HEK293 (cell line): Measurements from ENCODE around the gene RNASE8.

Source experiments
- CTCF ChIA-PET: fragments of 350-600 bp; formaldehyde crosslinking; extraction: SDS; loops from one replicate; lab custom pipeline; 2021; ENCODE audit warnings: antibody characterized with exemption; lab: Yijun Ruan, JAX
- POLR2A ChIA-PET: fragments of 300-600 bp; formaldehyde crosslinking; extraction: SDS; loops from one replicate; lab custom pipeline; 2020; ENCODE audit warnings: antibody characterized with exemption, inconsistent platforms; lab: Yijun Ruan, JAX
- H3K27ac ChIP-seq: fragments of 200-500 bp; sonication (Bioruptor generic); 2 replicates; pipeline ENCODE4 v1.5.1; 2014; ENCODE audit warnings: low read depth, low read length, control low read depth, inconsistent platforms; ENCODE audit errors: extremely low read depth
- H3K36me3 ChIP-seq, 2 experiments: fragments of 200-500 bp in 1 of 2; sonication (Bioruptor generic) in 1 of 2; 1 replicate in 1 of 2; 2 replicates in 1 of 2; pipeline ENCODE4 v1.5.1; 2014 to 2017; ENCODE audit warnings: inconsistent platforms in 2 of 2, low read length in 2 of 2; ENCODE audit not compliant: control insufficient read depth in 2 of 2, insufficient read depth in 1 of 2
- H3K4me1 ChIP-seq: fragments of 200-500 bp; sonication (Bioruptor generic); 2 replicates; pipeline ENCODE4 v1.5.1; 2014; ENCODE audit warnings: mild to moderate bottlenecking, low read length, inconsistent platforms; ENCODE audit not compliant: control insufficient read depth, insufficient read depth
- H3K4me3 ChIP-seq: 2 replicates; pipeline ENCODE4 v1.5.1; 2011; ENCODE audit warnings: low read depth, mild to moderate bottlenecking, control low read depth, low read length, moderate library complexity
- H3K9me3 ChIP-seq: fragments of 200-500 bp; sonication (Bioruptor generic); 2 replicates; pipeline ENCODE4 v1.5.1; 2014; ENCODE audit warnings: low read depth, low read length, inconsistent platforms; ENCODE audit not compliant: control insufficient read depth, insufficient read depth
- EGR2 ChIP-seq: fragments of 450-650 bp; formaldehyde crosslinking; IDR thresholded peaks from 2 replicates; pipeline ENCODE4 v1.5.1; 2016; ENCODE audit warnings: low read depth, missing biosample characterization, missing genetic modification characterization
- OSR2 ChIP-seq: fragments of 450-650 bp; formaldehyde crosslinking; IDR thresholded peaks from 2 replicates; pipeline ENCODE4 v1.5.1; 2016; ENCODE audit warnings: missing biosample characterization, missing genetic modification characterization
- PRDM10 ChIP-seq: fragments of 450-650 bp; formaldehyde crosslinking; IDR thresholded peaks from 2 replicates; pipeline ENCODE4 v1.5.1; 2016; ENCODE audit warnings: missing biosample characterization, missing genetic modification characterization
- SETDB1 ChIP-seq: IDR thresholded peaks from one replicate; pipeline ENCODE4 v1.6.1; 2017; ENCODE audit warnings: mild to moderate bottlenecking, low read length, moderate library complexity, mixed read lengths; ENCODE audit not compliant: insufficient read length
- YY1 ChIP-seq: fragments of 450-650 bp; formaldehyde crosslinking; IDR thresholded peaks from 2 replicates; pipeline ENCODE4 v1.5.1; 2018; ENCODE audit warnings: missing biosample characterization, missing genetic modification characterization
- ZBTB44 ChIP-seq: fragments of 450-650 bp; IDR thresholded peaks from 2 replicates; pipeline ENCODE4 v1.5.1; 2018; ENCODE audit warnings: missing biosample characterization, mild to moderate bottlenecking, missing genetic modification characterization
- ZEB2 ChIP-seq: fragments of 450-650 bp; formaldehyde crosslinking; IDR thresholded peaks from 2 replicates; pipeline ENCODE4 v1.5.1; 2016; ENCODE audit warnings: missing biosample characterization, missing genetic modification characterization
- ZFP37 ChIP-seq: fragments of 450-650 bp; formaldehyde crosslinking; IDR thresholded peaks from 2 replicates; pipeline ENCODE4 v1.5.1; 2016; ENCODE audit warnings: missing biosample characterization, missing genetic modification characterization
- ZNF155 ChIP-seq: fragments of 450-650 bp; formaldehyde crosslinking; IDR thresholded peaks from 2 replicates; pipeline ENCODE4 v1.5.1; 2016; ENCODE audit warnings: missing biosample characterization, missing genetic modification characterization
- ZNF175 ChIP-seq: fragments of 450-650 bp; formaldehyde crosslinking; IDR thresholded peaks from 2 replicates; pipeline ENCODE4 v1.5.1; 2016; ENCODE audit warnings: missing biosample characterization, missing genetic modification characterization
- ZNF211 ChIP-seq: fragments of 450-650 bp; formaldehyde crosslinking; IDR thresholded peaks from 2 replicates; pipeline ENCODE4 v1.5.1; 2016; ENCODE audit warnings: low read depth, missing biosample characterization, missing genetic modification characterization
- ZNF24 ChIP-seq: fragments of 450-650 bp; formaldehyde crosslinking; IDR thresholded peaks from 2 replicates; pipeline ENCODE4 v1.5.1; 2016; ENCODE audit warnings: missing biosample characterization, missing genetic modification characterization
- ZNF248 ChIP-seq: fragments of 450-650 bp; formaldehyde crosslinking; IDR thresholded peaks from 2 replicates; pipeline ENCODE4 v1.5.1; 2017; ENCODE audit warnings: missing biosample characterization, missing genetic modification characterization
- ZNF416 ChIP-seq: fragments of 450-650 bp; formaldehyde crosslinking; IDR thresholded peaks from 2 replicates; pipeline ENCODE4 v1.5.1; 2016; ENCODE audit warnings: missing biosample characterization, missing genetic modification characterization
- ZNF48 ChIP-seq: fragments of 450-650 bp; formaldehyde crosslinking; IDR thresholded peaks from 2 replicates; pipeline ENCODE4 v1.5.1; 2016; ENCODE audit warnings: missing biosample characterization, missing genetic modification characterization
- ZNF513 ChIP-seq: fragments of 450-650 bp; IDR thresholded peaks from 2 replicates; pipeline ENCODE4 v1.5.1; 2018; ENCODE audit warnings: missing biosample characterization, missing genetic modification characterization
- ZNF549 ChIP-seq: fragments of 450-650 bp; IDR thresholded peaks from 2 replicates; pipeline ENCODE4 v1.5.1; 2018; ENCODE audit warnings: missing biosample characterization, missing genetic modification characterization, mild to moderate bottlenecking, inconsistent platforms, moderate library complexity
- ZNF621 ChIP-seq: fragments of 450-650 bp; formaldehyde crosslinking; IDR thresholded peaks from 2 replicates; pipeline ENCODE4 v1.5.1; 2017; ENCODE audit warnings: missing biosample characterization, missing genetic modification characterization
- ZNF677 ChIP-seq: fragments of 450-650 bp; IDR thresholded peaks from 2 replicates; pipeline ENCODE4 v1.5.0; 2018; ENCODE audit warnings: missing biosample characterization, mild to moderate bottlenecking, missing genetic modification characterization, moderate library complexity
- TF ChIP-seq, protein P1 (sequence below): fragments of 450-650 bp; formaldehyde crosslinking; IDR thresholded peaks from 2 replicates; pipeline ENCODE4 v1.5.1; 2017; ENCODE audit warnings: missing biosample characterization, missing genetic modification characterization
- TF ChIP-seq, protein P2 (sequence below): fragments of 450-650 bp; formaldehyde crosslinking; IDR thresholded peaks from 2 replicates; pipeline ENCODE4 v1.5.1; 2017; ENCODE audit warnings: missing biosample characterization, missing genetic modification characterization
- TF ChIP-seq, protein P3 (sequence below): fragments of 450-650 bp; formaldehyde crosslinking; IDR thresholded peaks from 2 replicates; pipeline ENCODE4 v1.5.1; 2017; ENCODE audit warnings: missing biosample characterization, missing genetic modification characterization

RNASE8 gene

DNA sequence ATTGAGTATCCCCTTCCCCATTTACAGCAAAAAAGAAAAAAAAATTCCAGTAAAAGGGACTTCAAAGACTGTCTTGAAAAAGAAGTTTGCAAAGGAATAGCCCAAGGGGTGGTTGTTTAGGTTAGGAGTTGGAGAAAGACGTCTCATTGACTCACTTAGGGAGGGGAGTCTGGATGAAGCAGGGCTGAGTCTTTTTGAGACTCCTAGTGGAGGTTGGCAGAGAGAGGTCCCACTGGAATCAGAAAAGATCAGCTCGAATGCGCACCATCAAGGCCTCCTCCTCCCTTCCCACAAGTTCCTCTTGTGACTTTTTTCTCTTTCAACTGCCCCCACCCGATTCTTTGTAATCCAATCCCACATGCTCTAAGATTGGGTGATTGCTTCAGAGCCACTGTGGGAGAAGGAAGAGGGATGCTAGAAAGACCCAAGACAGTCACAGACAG is 14.4 kb downstream of the RNASE8 start:
- ChIA-PET CTCF (interaction anchor here (0.6 to 4.3 kb wide), 13 partner anchors 14 to 561 kb away, joined by 3 to 64 read pairs (median 7); no protein-coding TSS in a partner anchor), POLR2A (interaction anchor here (0.7 to 3.7 kb wide), 16 partner anchors 8 to 610 kb away, joined by 3 to 71 read pairs (median 8); partner anchors contain the start of genes NDRG2, SLC39A2 and ZNF219)
- TF ChIP-seq ZNF248 (tag by site-specific recombination) (no peak), ZNF48 (tag by site-specific recombination) (no peak), ZNF677 (tag by site-specific recombination) (peak; percentile 87), YY1 (tag by site-specific recombination) (no peak), EGR2 (tag by site-specific recombination) (peak; percentile 82), ZNF175 (tag by site-specific recombination) (no peak), ZNF155 (tag by site-specific recombination) (no peak), SETDB1 (no peak), PRDM10 (tag by site-specific recombination) (peak; percentile 98), ZFP37 (tag by site-specific recombination) (no peak)
- TF ChIP-seq, protein P1, sequence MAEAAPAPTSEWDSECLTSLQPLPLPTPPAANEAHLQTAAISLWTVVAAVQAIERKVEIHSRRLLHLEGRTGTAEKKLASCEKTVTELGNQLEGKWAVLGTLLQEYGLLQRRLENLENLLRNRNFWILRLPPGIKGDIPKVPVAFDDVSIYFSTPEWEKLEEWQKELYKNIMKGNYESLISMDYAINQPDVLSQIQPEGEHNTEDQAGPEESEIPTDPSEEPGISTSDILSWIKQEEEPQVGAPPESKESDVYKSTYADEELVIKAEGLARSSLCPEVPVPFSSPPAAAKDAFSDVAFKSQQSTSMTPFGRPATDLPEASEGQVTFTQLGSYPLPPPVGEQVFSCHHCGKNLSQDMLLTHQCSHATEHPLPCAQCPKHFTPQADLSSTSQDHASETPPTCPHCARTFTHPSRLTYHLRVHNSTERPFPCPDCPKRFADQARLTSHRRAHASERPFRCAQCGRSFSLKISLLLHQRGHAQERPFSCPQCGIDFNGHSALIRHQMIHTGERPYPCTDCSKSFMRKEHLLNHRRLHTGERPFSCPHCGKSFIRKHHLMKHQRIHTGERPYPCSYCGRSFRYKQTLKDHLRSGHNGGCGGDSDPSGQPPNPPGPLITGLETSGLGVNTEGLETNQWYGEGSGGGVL (tag by site-specific recombination) = no peak
- no peaks in the 10 kb centered on the region for H3K9me3 ChIP-seq
- H3K4me1 ChIP-seq = peaks cover 16% of the 10 kb centered on the region
- peaks cover 0 to 40% of the 10 kb centered on the region in 2 experiments; a peak in 1 of 3 replicates for H3K36me3 ChIP-seq
- peak overlapping the region; percentile 79; the same call in 1 of the 2 replicates for H3K4me3 ChIP-seq
- H3K27ac ChIP-seq = peak overlapping the region; percentile 86; the same call in 1 of the 2 replicates

DNA sequence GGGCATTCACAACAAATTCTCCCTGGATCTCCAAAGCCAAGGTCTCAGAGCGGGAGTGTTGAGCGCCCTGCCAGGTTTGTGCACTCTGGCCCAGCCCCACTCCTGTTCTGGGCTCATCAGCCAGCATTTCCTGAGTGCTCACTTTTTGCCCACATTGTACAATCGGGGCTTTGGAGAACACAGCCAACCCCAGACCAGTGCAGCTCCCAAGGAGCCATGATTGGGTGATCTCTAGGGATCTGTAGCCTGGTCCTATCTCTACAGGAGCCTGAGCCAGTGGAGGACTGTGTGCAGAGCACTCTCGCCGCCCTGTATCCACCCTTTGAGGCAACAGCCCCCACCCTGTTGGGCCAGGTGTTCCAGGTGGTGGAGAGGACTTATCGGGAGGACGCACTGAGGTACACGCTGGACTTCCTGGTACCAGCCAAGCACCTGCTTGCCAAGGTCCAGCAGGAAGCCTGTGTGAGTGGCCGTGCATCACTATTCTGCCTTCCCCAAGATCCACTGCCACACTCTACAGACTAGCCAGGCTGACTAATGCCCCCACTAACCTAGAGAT is 15.2 kb downstream of the RNASE8 start:
- Histone ChIP-seq H3K27ac (no peak overlapping the region), H3K4me1 (peaks cover 16% of the 10 kb centered on the region), H3K36me3 (peaks cover 0 to 47% of the 10 kb centered on the region in 2 experiments; a peak in 1 of 3 replicates), H3K9me3 (no peaks in the 10 kb centered on the region), H3K4me3 (no peak overlapping the region)
- POLR2A ChIA-PET = interaction anchor here (3.7 kb wide), 1 partner anchor 13 kb away, joined by 71 read pairs; no protein-coding TSS in a partner anchor
- CTCF ChIA-PET = interaction anchor here (1.0 to 4.3 kb wide), 4 partner anchors 20 to 102 kb away, joined by 3 to 64 read pairs (median 50); no protein-coding TSS in a partner anchor
- TF ChIP-seq ZNF513 (tag by site-specific recombination) (no peak), ZNF416 (tag by site-specific recombination) (no peak), ZNF211 (tag by site-specific recombination) (no peak), EGR2 (tag by site-specific recombination) (no peak), ZNF24 (tag by site-specific recombination) (no peak), ZBTB44 (tag by site-specific recombination) (no peak), ZNF621 (no peak), OSR2 (tag by site-specific recombination) (no peak), ZNF549 (tag by site-specific recombination) (no peak), ZEB2 (tag by site-specific recombination) (no peak)
- TF ChIP-seq, protein P2, sequence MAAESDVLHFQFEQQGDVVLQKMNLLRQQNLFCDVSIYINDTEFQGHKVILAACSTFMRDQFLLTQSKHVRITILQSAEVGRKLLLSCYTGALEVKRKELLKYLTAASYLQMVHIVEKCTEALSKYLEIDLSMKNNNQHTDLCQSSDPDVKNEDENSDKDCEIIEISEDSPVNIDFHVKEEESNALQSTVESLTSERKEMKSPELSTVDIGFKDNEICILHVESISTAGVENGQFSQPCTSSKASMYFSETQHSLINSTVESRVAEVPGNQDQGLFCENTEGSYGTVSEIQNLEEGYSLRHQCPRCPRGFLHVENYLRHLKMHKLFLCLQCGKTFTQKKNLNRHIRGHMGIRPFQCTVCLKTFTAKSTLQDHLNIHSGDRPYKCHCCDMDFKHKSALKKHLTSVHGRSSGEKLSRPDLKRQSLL = no peak
- TF ChIP-seq, protein P3, sequence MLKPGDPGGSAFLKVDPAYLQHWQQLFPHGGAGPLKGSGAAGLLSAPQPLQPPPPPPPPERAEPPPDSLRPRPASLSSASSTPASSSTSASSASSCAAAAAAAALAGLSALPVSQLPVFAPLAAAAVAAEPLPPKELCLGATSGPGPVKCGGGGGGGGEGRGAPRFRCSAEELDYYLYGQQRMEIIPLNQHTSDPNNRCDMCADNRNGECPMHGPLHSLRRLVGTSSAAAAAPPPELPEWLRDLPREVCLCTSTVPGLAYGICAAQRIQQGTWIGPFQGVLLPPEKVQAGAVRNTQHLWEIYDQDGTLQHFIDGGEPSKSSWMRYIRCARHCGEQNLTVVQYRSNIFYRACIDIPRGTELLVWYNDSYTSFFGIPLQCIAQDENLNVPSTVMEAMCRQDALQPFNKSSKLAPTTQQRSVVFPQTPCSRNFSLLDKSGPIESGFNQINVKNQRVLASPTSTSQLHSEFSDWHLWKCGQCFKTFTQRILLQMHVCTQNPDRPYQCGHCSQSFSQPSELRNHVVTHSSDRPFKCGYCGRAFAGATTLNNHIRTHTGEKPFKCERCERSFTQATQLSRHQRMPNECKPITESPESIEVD (tag by site-specific recombination) = no peak
